Measurements from ENCODE around the gene DOCK11.

The DOCK11 gene

DNA sequence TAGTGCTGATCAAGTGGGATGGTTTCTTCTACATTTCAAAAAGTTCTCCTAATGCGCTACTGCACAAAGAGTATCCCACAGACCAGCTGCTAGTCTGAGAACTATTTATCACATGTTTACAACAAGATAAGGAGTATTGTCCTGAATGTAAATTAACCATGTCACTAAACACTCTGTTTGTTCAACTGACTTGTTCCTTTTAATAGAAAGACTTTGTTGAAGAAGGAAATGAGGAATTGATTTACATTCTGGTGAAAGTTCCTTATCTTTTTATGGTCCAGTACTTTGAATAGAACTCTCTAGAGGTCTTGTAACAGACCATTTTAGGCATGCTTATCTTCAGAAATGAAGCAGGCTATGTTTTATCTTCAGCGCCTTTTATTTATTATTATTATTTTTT lies 164.5 kb downstream of the DOCK11 start:
- ATAC-seq (ENCODE audit: insufficient read depth, low read depth), result no peak
- Histone ChIP-seq H3K4me2 (ENCODE audit: insufficient read depth, low read length) (no peak overlapping the region), H3K9me3 (ENCODE audit: insufficient read depth, low read length, severe bottlenecking) (no peaks in the 10 kb centered on the region), H4K20me1 (ENCODE audit: insufficient read depth, low read length) (no peaks in the 10 kb centered on the region), H3K27ac (ENCODE audit: low read length) (no peak overlapping the region), H3K79me2 (ENCODE audit: insufficient read depth, low read length) (no peaks in the 10 kb centered on the region), H3K27me3 (ENCODE audit: insufficient read depth, low read length, poor library complexity) (no peaks in the 10 kb centered on the region), H3K36me3 (ENCODE audit: insufficient read depth, low read length) (peaks cover 24% of the 10 kb centered on the region; the same call in 1 of the 2 replicates), H3K9ac (ENCODE audit: low read depth, low read length) (no peak overlapping the region), H3K4me3 (ENCODE audit: low read depth in 1 of 2, low read length in 2 of 2) (no peak overlapping the region), H2AFZ (ENCODE audit: low read depth, low read length) (no peak overlapping the region), H3K4me1 (ENCODE audit: insufficient read depth, low read length) (no peaks in the 10 kb centered on the region)
- TF ChIP-seq EZH2 (IDR thresholded peaks at IDR 0.05; ENCODE audit: borderline replicate concordance, low read depth, low read length, severe bottlenecking), result no peak
- TF ChIP-seq, protein P1, sequence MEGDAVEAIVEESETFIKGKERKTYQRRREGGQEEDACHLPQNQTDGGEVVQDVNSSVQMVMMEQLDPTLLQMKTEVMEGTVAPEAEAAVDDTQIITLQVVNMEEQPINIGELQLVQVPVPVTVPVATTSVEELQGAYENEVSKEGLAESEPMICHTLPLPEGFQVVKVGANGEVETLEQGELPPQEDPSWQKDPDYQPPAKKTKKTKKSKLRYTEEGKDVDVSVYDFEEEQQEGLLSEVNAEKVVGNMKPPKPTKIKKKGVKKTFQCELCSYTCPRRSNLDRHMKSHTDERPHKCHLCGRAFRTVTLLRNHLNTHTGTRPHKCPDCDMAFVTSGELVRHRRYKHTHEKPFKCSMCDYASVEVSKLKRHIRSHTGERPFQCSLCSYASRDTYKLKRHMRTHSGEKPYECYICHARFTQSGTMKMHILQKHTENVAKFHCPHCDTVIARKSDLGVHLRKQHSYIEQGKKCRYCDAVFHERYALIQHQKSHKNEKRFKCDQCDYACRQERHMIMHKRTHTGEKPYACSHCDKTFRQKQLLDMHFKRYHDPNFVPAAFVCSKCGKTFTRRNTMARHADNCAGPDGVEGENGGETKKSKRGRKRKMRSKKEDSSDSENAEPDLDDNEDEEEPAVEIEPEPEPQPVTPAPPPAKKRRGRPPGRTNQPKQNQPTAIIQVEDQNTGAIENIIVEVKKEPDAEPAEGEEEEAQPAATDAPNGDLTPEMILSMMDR (IDR thresholded peaks at IDR 0.05; ENCODE audit: borderline replicate concordance, extremely low read depth, low read length, poor library complexity, severe bottlenecking), result no peak
- no peak for DNase-seq

DNA sequence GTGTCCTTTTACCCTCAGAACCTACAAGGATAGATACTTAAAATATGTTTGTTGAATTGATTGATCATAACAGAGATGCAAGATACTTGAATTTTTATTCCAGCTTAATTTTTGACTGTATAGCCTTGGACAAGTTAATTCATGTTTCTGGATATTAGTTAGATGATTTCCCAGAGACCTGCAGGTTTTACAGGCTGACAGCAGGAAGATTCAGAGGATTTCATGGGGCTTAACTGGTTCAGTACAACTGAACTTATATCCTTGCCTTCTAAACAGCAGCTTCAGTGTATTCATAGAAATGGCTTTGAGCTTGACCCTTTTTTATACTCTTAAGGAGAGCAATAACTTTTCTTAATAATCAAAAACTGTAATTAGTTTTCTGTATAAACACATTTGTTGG lies 169.6 kb downstream of the DOCK11 start:
- no peak for DNase-seq
- Histone ChIP-seq H3K27me3 (ENCODE audit: insufficient read depth, low read length, poor library complexity) (no peaks in the 10 kb centered on the region), H3K27ac (ENCODE audit: low read length) (no peak overlapping the region), H3K79me2 (ENCODE audit: insufficient read depth, low read length) (no peaks in the 10 kb centered on the region), H3K4me3 (ENCODE audit: low read depth in 1 of 2, low read length in 2 of 2) (no peak overlapping the region), H4K20me1 (ENCODE audit: insufficient read depth, low read length) (no peaks in the 10 kb centered on the region), H3K4me2 (ENCODE audit: insufficient read depth, low read length) (no peak overlapping the region), H3K9me3 (ENCODE audit: insufficient read depth, low read length, severe bottlenecking) (no peaks in the 10 kb centered on the region), H3K36me3 (ENCODE audit: insufficient read depth, low read length) (peaks cover 17% of the 10 kb centered on the region; the same call in 1 of the 2 replicates), H3K9ac (ENCODE audit: low read depth, low read length) (no peak overlapping the region), H2AFZ (ENCODE audit: low read depth, low read length) (no peak overlapping the region), H3K4me1 (ENCODE audit: insufficient read depth, low read length) (no peaks in the 10 kb centered on the region)
- TF ChIP-seq, protein P1 (IDR thresholded peaks at IDR 0.05; ENCODE audit: borderline replicate concordance, extremely low read depth, low read length, poor library complexity, severe bottlenecking), result no peak
- no peak for TF ChIP-seq EZH2 (IDR thresholded peaks at IDR 0.05; ENCODE audit: borderline replicate concordance, low read depth, low read length, severe bottlenecking)
- ATAC-seq (ENCODE audit: insufficient read depth, low read depth), result no peak

DNA sequence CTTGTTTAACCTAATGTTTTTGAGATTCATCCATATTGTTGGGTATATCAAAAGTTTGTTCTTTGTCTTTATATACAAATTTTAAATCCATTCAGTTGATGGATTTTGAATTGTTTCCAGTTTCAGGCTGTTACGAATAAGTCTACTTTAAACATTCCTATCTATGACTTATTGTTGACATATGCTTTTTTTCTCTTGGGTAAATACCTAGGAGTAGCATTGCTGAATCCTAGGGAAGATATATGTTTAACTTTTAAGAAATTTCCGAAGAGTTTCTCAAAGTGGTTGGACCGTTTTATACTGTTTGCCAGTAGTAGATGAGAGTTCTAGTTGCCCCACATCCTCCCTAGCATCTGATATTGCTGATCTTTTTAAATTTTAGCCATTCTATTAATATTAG lies 170.9 kb downstream of the DOCK11 start:
- Histone ChIP-seq H3K79me2 (ENCODE audit: insufficient read depth, low read length) (no peaks in the 10 kb centered on the region), H3K4me2 (ENCODE audit: insufficient read depth, low read length) (no peak overlapping the region), H3K36me3 (ENCODE audit: insufficient read depth, low read length) (peaks cover 23% of the 10 kb centered on the region; the same call in 1 of the 2 replicates), H2AFZ (ENCODE audit: low read depth, low read length) (no peak overlapping the region), H3K27me3 (ENCODE audit: insufficient read depth, low read length, poor library complexity) (no peaks in the 10 kb centered on the region), H3K4me1 (ENCODE audit: insufficient read depth, low read length) (no peaks in the 10 kb centered on the region), H3K27ac (ENCODE audit: low read length) (no peak overlapping the region), H3K4me3 (ENCODE audit: low read depth in 1 of 2, low read length in 2 of 2) (no peak overlapping the region), H3K9me3 (ENCODE audit: insufficient read depth, low read length, severe bottlenecking) (no peaks in the 10 kb centered on the region), H3K9ac (ENCODE audit: low read depth, low read length) (no peak overlapping the region), H4K20me1 (ENCODE audit: insufficient read depth, low read length) (no peaks in the 10 kb centered on the region)
- no peak for ATAC-seq (ENCODE audit: insufficient read depth, low read depth)
- TF ChIP-seq, protein P1 (IDR thresholded peaks at IDR 0.05; ENCODE audit: borderline replicate concordance, extremely low read depth, low read length, poor library complexity, severe bottlenecking), result no peak
- TF ChIP-seq EZH2 (IDR thresholded peaks at IDR 0.05; ENCODE audit: borderline replicate concordance, low read depth, low read length, severe bottlenecking), result no peak
- no peak for DNase-seq

DNA sequence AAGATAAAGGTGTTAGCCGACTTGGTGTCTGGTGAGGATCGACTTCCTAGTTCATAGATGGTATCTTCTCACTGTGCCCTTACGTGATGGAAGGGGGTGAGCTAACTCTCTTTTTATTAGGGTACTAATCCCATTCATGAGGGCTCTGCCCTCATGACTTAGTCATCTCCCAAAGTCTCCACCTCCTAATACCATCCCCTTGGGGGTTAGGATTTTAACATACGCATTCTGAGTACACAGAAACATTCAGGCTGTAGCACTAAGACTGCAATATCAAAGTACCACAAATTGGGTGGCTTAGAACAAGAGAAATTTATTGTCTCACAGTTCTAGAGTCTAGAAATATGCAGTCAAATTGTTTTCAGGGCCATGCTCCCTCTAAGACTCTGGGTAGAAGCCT lies 173.8 kb downstream of the DOCK11 start:
- Histone ChIP-seq H3K27me3 (ENCODE audit: insufficient read depth, low read length, poor library complexity) (no peaks in the 10 kb centered on the region), H3K9me3 (ENCODE audit: insufficient read depth, low read length, severe bottlenecking) (no peaks in the 10 kb centered on the region), H3K4me1 (ENCODE audit: insufficient read depth, low read length) (no peaks in the 10 kb centered on the region), H3K9ac (ENCODE audit: low read depth, low read length) (no peak overlapping the region), H3K4me2 (ENCODE audit: insufficient read depth, low read length) (no peak overlapping the region), H3K79me2 (ENCODE audit: insufficient read depth, low read length) (no peaks in the 10 kb centered on the region), H3K36me3 (ENCODE audit: insufficient read depth, low read length) (peaks cover 17% of the 10 kb centered on the region; the same call in 1 of the 2 replicates), H2AFZ (ENCODE audit: low read depth, low read length) (no peak overlapping the region), H4K20me1 (ENCODE audit: insufficient read depth, low read length) (no peaks in the 10 kb centered on the region), H3K4me3 (ENCODE audit: low read depth in 1 of 2, low read length in 2 of 2) (no peak overlapping the region), H3K27ac (ENCODE audit: low read length) (no peak overlapping the region)
- no peak for TF ChIP-seq EZH2 (IDR thresholded peaks at IDR 0.05; ENCODE audit: borderline replicate concordance, low read depth, low read length, severe bottlenecking)
- TF ChIP-seq, protein P1 (IDR thresholded peaks at IDR 0.05; ENCODE audit: borderline replicate concordance, extremely low read depth, low read length, poor library complexity, severe bottlenecking), result no peak
- DNase-seq (no peak), ATAC-seq (ENCODE audit: insufficient read depth, low read depth) (no peak)

Measured in DND-41 (cell line).